Common myeloid progenitor, CD34-positive (primary cell): ENCODE results near the gene ADCY5.

Source experiments
- CTCF ChIA-PET: fragments of 350-600 bp; sonication (Branson Sonifier 250); formaldehyde crosslinking; loops from one replicate; lab custom pipeline; 2021; ENCODE audit warnings: antibody characterized with exemption; lab: Charles Lee
- POLR2A ChIA-PET: fragments of 350-600 bp; sonication (Branson Sonifier 250); formaldehyde crosslinking; loops from one replicate; lab custom pipeline; 2021; ENCODE audit warnings: antibody characterized with exemption; lab: Charles Lee
- DNase-seq, 3 donors: peaks; one replicate each; pipeline versions ENCODE4 v3.0.0 to v3.0.0-alpha.2; 2013
- H3K27ac ChIP-seq, 2 experiments: 1 replicate in 1 of 2; 2 replicates in 1 of 2; pipeline ENCODE4 v1.7.0; 2013; ENCODE audit warnings: inconsistent platforms in 2 of 2, low read length in 2 of 2, mild to moderate bottlenecking in 2 of 2, low read depth in 1 of 2, moderate library complexity in 1 of 2; ENCODE audit not compliant: severe bottlenecking in 2 of 2, insufficient read depth in 1 of 2, poor library complexity in 1 of 2
- H3K27me3 ChIP-seq, 5 experiments: replicated peaks in 2 of 5; 1 replicate in 3 of 5; 2 replicates in 2 of 5; pipeline versions ENCODE4 v1.6.1 to v1.7.0; 2013; ENCODE audit warnings: low read length in 4 of 5, mild to moderate bottlenecking in 2 of 5, moderate library complexity in 2 of 5, inconsistent platforms in 1 of 5; ENCODE audit not compliant: insufficient read depth in 5 of 5, control insufficient read depth in 4 of 5
- H3K36me3 ChIP-seq, 4 experiments: 1 replicate in 2 of 4; 2 replicates in 2 of 4; pipeline versions ENCODE4 v1.6.1 to v1.7.0; 2013; ENCODE audit warnings: low read length in 3 of 4, control low read depth in 1 of 4, mild to moderate bottlenecking in 1 of 4; ENCODE audit not compliant: control insufficient read depth in 4 of 4, insufficient read depth in 4 of 4
- H3K4me1 ChIP-seq, 4 experiments: 1 replicate in 3 of 4; 2 replicates in 1 of 4; pipeline versions ENCODE4 v1.6.1 to v1.7.1; 2013; ENCODE audit warnings: low read length in 3 of 4, mild to moderate bottlenecking in 3 of 4, control low read depth in 1 of 4, inconsistent platforms in 1 of 4, moderate library complexity in 1 of 4; ENCODE audit not compliant: control insufficient read depth in 4 of 4, insufficient read depth in 4 of 4; ENCODE audit errors: control extremely low read depth in 1 of 4
- H3K4me3 ChIP-seq, 7 experiments: 1 replicate in 4 of 7; 2 replicates in 3 of 7; pipeline versions ENCODE4 v1.5.1 to v1.7.0; 2013; ENCODE audit warnings: mild to moderate bottlenecking in 7 of 7, low read length in 6 of 7, moderate library complexity in 6 of 7, inconsistent platforms in 2 of 7, low read depth in 2 of 7, control low read depth in 1 of 7; ENCODE audit not compliant: insufficient read depth in 4 of 7, control insufficient read depth in 1 of 7; ENCODE audit errors: extremely low read depth in 1 of 7
- H3K9me3 ChIP-seq, 5 experiments: 1 replicate in 4 of 5; 2 replicates in 1 of 5; pipeline versions ENCODE4 v1.6.1 to v1.7.1; 2013; ENCODE audit warnings: low read length in 4 of 5, mild to moderate bottlenecking in 2 of 5, inconsistent platforms in 1 of 5, low read depth in 1 of 5, moderate library complexity in 1 of 5; ENCODE audit not compliant: control insufficient read depth in 4 of 5, insufficient read depth in 2 of 5; ENCODE audit errors: control extremely low read depth in 1 of 5
- WGBS: methylation state at CpG from one replicate; pipeline ENCODE4 v1.1.5; 2013; ENCODE audit not compliant: insufficient coverage; 5-methylcytosine and 5-hydroxymethylcytosine counted together

ADCY5 gene

DNA sequence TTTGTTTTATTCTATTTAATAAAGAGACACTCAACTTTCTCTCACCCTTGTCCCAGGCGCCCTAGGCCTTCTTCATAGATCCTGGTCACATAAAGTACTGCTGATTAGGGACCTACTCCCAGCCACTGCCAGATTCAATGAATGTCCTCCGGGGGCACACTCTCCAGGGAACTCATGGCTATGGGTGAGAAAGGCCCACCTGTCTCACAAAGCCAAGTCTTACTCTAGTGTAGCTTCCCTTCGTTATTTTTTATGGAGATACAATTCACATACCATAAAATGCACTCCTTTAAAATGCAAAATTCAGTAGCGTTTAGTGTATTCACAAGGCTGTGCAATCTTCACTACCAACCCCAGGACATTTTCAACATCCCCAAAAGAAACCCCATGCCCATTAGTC is 87.8 kb downstream of the ADCY5 start:
- CTCF ChIA-PET = interaction anchor here (0.7 kb wide), 1 partner anchor 10 kb away, joined by 3 read pairs; no protein-coding TSS in a partner anchor
- no peaks in the 10 kb centered on the region for H3K4me1 ChIP-seq
- 88% methylated on average over 3 of the region's 4 CpGs for whole genome bisulfite sequencing
- H3K4me3 ChIP-seq = no peak overlapping the region
- no peaks in the 10 kb centered on the region for H3K9me3 ChIP-seq
- no peak for DNase-seq
- no peaks in the 10 kb centered on the region for H3K36me3 ChIP-seq
- POLR2A ChIA-PET = no interaction called here
- H3K27ac ChIP-seq = no peak overlapping the region
- H3K27me3 ChIP-seq = peaks cover 0 to 7% (median 4%) of the 10 kb centered on the region in 5 experiments

DNA sequence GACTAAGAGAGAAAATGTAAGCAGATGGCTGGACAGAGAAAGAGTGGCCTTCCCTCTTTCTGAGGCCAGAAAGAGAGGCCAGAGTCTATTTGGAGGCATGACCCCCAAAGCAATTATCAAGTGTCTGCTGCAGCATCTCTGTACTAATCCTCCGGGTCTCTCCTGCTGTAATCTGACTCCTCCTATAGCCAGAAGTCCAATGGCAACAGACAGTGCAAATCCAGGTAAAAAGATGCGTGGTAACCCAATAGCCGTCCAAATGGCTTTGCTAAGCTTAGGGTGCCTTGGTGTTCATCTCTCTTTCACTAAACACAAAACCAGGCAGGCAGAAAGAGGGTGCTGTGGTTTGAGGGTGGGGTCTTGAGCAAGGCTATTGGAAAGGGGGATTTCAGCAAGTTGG is 91.6 kb downstream of the ADCY5 start:
- Histone ChIP-seq H3K9me3 (peaks cover 0 to 3% (median 0%) of the 10 kb centered on the region in 5 experiments), H3K4me3 (no peak overlapping the region), H3K36me3 (no peaks in the 10 kb centered on the region), H3K4me1 (no peaks in the 10 kb centered on the region), H3K27ac (no peak overlapping the region), H3K27me3 (peaks cover 0 to 14% (median 1%) of the 10 kb centered on the region in 5 experiments)
- DNase-seq = no peak
- CTCF ChIA-PET = no interaction called here
- POLR2A ChIA-PET = no interaction called here
- 89% methylated on average over 1 of the region's 3 CpGs for WGBS

DNA sequence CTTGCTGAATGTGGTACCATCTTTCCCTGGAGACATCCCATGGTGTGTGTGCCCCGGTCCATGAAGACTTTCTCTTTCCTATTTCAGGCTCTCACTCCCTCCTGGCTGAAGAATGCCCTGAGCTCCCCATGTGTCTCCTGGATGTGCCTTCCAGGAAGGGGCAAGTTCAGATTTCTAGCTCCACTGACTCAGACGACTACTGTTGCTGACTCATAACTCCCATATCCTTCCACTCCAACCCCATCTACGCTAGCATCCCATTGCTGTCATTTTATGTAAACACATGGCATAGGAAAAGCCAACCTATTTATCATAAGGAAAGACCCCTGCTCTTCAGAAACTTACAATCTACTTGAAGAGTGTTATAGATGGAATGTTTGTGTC is 95.0 kb downstream of the ADCY5 start:
- no peak for DNase-seq
- Histone ChIP-seq H3K4me1 (no peaks in the 10 kb centered on the region), H3K27me3 (peaks cover 0 to 14% (median 4%) of the 10 kb centered on the region in 5 experiments)

DNA sequence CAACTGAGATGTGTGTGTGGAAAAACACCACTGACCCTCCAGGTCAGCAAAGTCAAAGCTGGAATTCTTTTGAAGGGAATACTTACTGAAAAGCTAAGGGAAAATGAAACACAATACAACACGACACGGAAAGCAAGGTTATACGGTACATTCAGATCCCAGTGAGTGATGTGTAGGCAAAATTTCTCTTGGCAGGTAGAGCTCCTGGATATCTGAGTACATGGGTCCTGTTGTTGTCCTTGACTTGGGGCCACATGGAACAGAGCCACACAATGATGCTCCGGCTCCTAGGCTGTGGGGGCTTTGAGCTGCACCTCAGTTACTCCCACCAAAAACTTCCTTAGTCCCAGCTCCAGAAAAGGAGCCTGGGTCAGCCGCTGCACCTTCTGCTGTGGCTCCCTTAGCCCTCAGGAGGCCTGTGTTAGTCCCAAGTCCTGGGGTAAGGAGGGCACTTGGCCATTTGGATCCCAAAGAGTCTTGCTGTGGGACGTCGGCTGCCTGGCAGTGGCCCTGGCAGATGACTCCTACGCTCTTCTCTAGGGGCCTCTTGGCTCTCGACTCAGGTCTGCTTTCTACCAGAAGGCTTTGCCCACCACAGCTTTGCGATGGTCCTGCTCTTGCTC is 95.6 kb downstream of the ADCY5 start:
- no peaks in the 10 kb centered on the region for H3K4me1 ChIP-seq
- no peak for DNase-seq
- 98% methylated on average over 9 of the region's 10 CpGs for WGBS
- no peak overlapping the region for H3K4me3 ChIP-seq
- no peaks in the 10 kb centered on the region for H3K36me3 ChIP-seq
- H3K9me3 ChIP-seq = peaks cover 0 to 3% (median 0%) of the 10 kb centered on the region in 5 experiments
- peaks cover 0 to 17% (median 7%) of the 10 kb centered on the region in 5 experiments for H3K27me3 ChIP-seq
- POLR2A ChIA-PET = interaction anchor here (0.6 kb wide), 1 partner anchor 67 kb away, joined by 3 read pairs; no protein-coding TSS in a partner anchor
- H3K27ac ChIP-seq = no peak overlapping the region
- CTCF ChIA-PET = no interaction called here

More for the DNA sequence above, 95.0 kb downstream of the ADCY5 start:
- H3K36me3 ChIP-seq = no peaks in the 10 kb centered on the region
- no peak overlapping the region for H3K27ac ChIP-seq
- H3K4me3 ChIP-seq = no peak overlapping the region
- 100% methylated on average over 2 of the region's 3 CpGs for WGBS
- H3K9me3 ChIP-seq = peaks cover 0 to 3% (median 0%) of the 10 kb centered on the region in 5 experiments
- POLR2A ChIA-PET = interaction anchor here (0.6 kb wide), 1 partner anchor 68 kb away, joined by 3 read pairs; no protein-coding TSS in a partner anchor
- CTCF ChIA-PET = no interaction called here

DNA sequence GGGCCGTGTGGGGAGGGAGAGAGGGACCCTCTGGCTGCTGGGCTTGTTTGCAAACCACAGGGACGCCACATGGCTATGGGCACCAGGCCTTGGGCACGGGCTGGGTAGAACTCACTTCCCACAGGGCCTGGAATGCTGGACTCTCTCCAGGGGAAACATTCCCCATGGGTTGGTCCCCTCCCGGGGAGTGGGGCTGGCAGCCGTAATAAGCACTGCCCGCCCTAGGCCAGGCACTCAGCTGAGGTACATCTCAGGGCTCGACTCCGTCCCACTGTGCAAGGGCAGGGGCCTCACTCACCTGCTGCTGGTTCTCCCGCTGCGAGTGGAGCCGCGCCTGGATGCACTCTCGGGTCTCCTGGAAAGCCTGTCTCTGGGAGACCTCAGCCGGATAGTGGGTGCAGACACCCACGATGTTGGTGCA is 96.7 kb downstream of the ADCY5 start:
- Histone ChIP-seq H3K36me3 (no peaks in the 10 kb centered on the region), H3K27ac (no peak overlapping the region), H3K9me3 (peaks cover 0 to 3% (median 0%) of the 10 kb centered on the region in 5 experiments), H3K4me1 (no peaks in the 10 kb centered on the region), H3K27me3 (peaks cover 0 to 20% (median 11%) of the 10 kb centered on the region in 5 experiments), H3K4me3 (no peak overlapping the region)
- 95% methylated on average over 14 of the region's 15 CpGs for WGBS
- POLR2A ChIA-PET = no interaction called here
- CTCF ChIA-PET = no interaction called here
- DNase-seq = no peak

DNA sequence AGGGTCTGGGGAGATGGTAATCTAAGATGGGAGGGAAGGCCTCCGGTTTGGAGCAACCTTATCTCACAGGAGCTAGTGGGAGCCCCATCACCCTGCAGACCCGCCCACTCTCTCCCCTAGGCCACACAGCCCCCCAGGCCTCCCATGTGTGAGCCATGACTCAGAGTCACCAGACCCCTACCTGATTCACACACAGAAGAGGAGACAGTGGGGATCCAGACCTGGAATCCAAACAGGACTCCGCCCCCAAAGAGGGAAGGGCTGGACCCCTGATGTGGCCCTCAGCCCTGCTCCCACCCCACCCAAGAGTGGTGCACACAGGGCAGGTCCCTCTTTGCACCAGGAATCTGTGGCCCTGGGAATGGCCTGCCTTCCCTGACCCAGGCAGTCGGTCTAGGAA is 97.4 kb downstream of the ADCY5 start:
- 100% methylated on average over 3 of the region's 4 CpGs for WGBS
- no peak overlapping the region for H3K4me3 ChIP-seq
- peaks cover 0 to 20% (median 11%) of the 10 kb centered on the region in 5 experiments for H3K27me3 ChIP-seq
- no peak for DNase-seq
- no peak overlapping the region for H3K27ac ChIP-seq
- CTCF ChIA-PET = no interaction called here
- H3K4me1 ChIP-seq = no peaks in the 10 kb centered on the region
- POLR2A ChIA-PET = no interaction called here
- H3K9me3 ChIP-seq = peaks cover 0 to 3% (median 0%) of the 10 kb centered on the region in 5 experiments
- no peaks in the 10 kb centered on the region for H3K36me3 ChIP-seq

DNA sequence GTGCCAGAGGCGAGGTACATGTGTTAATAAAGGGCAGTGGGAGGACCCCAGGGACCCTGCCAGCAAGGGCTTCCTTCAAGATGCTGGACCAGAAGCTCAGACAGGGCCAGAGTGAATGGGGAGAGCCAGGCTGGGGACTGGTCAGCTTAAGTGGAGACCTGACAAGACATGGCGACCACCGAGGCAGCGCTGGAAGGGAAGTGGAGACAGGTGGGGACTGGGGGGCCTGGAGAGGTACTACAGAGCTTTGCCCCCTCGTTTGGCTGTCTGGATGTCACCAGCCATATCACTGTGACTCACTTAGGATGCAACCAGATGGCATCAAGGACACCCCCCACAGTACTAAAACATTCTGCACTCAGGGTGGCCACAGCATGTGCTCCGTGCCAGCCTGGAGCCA is 97.9 kb downstream of the ADCY5 start:
- no peak for DNase-seq
- peaks cover 0 to 20% (median 11%) of the 10 kb centered on the region in 5 experiments for H3K27me3 ChIP-seq
- CTCF ChIA-PET = no interaction called here
- H3K36me3 ChIP-seq = no peaks in the 10 kb centered on the region
- H3K27ac ChIP-seq = no peak overlapping the region
- no peaks in the 10 kb centered on the region for H3K4me1 ChIP-seq
- peaks cover 0 to 3% (median 0%) of the 10 kb centered on the region in 5 experiments for H3K9me3 ChIP-seq
- WGBS = 98% methylated on average over 5 of the region's 6 CpGs
- H3K4me3 ChIP-seq = no peak overlapping the region
- POLR2A ChIA-PET = no interaction called here
